HG03095 (cell line): ENCODE measurements around the gene APOH.

ENCODE experiments used
- ATAC-seq: cut with Tn5 transposase; IDR thresholded peaks from one replicate; pipeline ENCODE4 v1.9.1; 2021; ENCODE audit warnings: moderate library complexity; ENCODE audit not compliant: unreplicated experiment

Gene APOH

DNA sequence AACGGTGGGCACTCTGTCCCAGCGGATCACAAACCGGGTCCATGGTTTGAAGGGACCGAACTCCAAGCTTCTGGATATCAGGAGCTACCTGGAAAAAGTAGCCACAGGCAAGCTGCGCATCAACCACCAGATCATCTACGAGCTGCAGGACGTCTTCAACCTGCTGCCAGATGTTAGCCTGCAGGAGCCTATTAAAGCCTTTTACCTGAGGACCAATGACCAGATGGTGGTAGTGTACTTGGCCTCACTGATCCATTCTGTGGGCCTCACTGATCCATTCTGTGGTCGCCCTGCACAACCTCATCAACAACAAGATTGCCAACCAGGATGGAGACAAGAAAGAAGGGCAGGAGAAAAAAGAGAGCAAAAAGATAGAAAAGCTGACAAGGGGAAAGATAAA is 31.0 kb downstream of the APOH start:
- no peak for ATAC-seq

- no peak for ATAC-seq
Observed at GRCh38 chr17:66192378-66192687, 36.9 kb downstream of the APOH start.

- no peak for ATAC-seq
Observed at GRCh38 chr17:66191593-66192377, 37.4 kb downstream of the APOH start, which contains the start of gene CEP112. TSS of gene CEP112 (minus strand) at chr17:66192133.

DNA sequence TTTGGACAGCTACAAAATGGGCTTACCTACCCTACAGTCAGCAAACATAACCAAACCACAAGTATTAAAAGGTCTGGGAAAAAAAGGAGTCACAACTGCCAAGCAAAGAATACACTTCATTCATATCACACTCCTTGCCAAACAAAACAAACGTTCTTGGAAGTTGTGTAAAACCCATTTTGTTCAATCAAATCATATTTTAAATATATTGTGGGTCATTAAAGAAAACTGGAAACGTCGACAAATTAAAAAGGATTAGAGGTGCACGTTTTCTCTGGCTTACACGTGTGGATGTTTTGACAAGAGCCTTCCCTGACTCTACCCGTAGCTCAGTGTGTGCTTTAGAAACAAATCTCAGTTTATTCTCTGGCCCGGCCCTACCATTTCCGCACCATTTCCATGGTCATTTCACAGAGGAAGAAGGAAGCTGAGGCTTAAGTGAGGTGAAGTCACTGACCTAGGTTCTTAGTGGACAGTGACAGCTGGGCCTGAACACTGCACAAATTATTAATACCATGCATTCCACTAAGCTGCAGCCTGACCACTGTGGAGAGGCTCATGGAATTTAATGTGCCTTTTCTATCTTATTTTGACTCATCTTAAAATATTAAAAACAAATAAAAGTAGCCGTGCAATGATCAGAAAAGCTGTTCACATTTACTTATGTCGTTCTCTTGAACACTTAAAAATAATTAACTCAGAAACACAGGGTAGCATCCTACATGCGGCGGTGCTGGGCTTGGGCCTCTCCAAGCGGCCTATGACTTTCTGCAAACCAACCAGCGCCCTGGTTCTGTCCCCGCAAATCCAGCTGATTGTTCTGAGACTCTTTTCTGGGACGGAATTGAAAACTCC is 38.2 kb downstream of the APOH start:
- ATAC-seq, result no peak

DNA sequence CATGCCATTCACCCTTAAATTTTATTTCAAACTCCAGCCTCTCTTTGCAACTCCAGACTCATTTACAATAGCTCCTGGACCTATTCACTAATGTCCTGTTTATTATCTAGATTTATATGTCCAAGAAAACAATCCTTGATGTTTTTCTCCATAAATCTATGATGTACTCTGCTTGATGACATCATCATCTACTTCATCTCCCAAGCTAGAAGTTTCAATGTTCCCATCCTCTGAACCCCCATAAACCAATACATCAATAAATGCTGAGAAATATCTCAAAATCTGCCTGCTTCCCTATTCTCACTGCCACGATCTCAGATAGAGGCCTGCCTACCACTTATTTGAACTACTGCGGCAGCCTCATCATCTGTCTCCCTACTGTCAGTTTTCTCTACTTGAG is 41.5 kb downstream of the APOH start:
- ATAC-seq, result no peak

DNA sequence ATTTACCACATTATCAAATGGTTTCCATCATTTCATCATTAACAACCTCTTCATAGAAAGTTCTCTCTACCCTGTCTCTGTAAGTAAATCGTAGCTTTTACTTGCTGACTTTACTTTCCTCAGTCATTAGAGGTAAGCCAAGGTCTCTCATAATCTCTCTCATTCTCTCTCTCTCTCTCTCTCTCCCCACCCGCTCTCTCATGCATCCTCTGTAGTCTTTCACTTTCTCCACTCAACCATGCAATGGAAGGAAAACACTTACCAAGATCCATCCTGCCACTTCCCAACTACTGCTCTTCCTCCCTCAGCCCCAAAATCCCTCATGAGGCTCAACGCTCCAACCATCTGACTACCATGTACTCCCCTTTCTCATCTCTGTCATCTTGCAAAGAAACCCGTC is 43.4 kb downstream of the APOH start:
- ATAC-seq, result no peak

DNA sequence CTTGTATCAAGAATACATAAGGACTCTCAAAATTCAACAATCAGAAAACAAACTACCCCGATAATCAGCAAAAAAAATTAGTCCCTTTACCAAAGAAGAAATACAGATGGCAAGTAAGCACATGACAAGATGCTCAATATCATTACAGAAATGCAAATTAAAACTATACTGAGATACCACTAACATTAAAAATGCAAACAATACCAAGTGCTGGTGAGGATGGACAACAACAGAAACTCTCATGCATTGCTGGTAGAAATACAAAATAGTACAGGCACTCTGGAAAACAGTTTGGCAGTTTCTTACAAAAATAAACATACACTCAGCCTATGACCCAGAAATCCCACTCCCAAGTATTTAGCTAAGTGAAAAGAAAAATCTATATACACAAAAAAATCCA is 44.8 kb downstream of the APOH start:
- ATAC-seq, result no peak

DNA sequence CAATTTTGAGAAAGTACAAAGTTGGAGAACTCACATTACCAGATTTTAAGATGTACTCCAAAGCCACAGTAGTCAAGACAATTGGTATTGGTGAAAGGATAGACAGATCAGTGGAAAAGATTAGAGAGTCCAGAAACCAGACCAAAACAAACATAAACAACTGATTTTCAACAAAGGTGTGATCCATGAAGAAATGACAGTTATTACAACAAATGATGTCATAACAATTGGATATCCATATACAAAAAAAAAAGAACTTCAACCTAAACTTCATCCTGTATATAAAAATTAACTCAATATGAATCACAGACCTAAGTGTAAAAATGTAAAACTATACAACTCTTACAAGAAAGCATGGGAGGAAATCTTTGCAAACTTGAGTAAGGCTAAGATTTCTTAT is 45.7 kb downstream of the APOH start:
- ATAC-seq, result no peak

GRCh38 chr17:66178642-66179041 is 50.6 kb downstream of the APOH start:
- ATAC-seq, result no peak

DNA sequence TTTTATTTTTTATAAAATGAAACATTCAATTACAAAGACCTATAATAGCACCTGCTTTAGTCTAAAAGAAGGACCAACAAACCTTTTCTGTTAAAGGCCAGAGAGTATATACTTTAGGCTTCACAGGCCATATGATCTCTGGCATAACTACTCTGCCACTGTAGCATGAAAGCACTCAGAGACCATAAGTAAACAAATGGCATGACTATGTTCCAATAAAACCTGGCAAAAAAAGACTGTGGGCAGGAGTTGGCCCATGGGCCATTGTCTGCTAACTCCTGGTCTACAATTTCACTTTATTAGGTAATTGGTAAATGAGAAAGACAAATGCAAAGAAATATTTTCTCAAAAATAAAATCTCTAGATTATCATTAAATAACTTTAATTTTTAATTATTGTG is 52.2 kb downstream of the APOH start:
- no peak for ATAC-seq

- ATAC-seq, result no peak
Observed at GRCh38 chr17:66175892-66176291, 53.3 kb downstream of the APOH start.

GRCh38 chr17:66172691-66173223 is 56.5 kb downstream of the APOH start:
- ATAC-seq, result no peak

- no peak for ATAC-seq
Observed at GRCh38 chr17:66172144-66172543, 57.1 kb downstream of the APOH start.

DNA sequence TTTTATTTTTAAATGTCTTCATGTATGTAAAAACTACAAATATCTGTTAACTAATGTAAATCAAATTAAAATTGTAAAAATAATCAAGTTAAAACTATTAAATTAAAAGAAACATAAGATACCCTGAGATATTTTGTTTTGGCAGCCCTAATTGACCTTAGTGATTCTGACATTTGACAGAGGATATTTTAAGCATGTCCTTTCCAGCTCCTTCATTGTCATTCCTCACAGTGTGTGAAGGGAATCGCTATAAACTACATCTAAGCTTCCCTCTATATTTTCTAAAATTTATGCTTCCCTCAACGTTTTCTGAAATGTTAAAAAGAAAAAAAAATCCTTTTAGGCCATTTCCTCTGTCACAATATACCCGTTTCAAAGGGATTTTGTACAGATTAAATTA is 57.5 kb downstream of the APOH start:
- ATAC-seq, result no peak

- no peak for ATAC-seq
Observed at GRCh38 chr17:66171172-66171571, 58.0 kb downstream of the APOH start.

GRCh38 chr17:66169839-66170238 is 59.4 kb downstream of the APOH start:
- ATAC-seq, result no peak

GRCh38 chr17:66167189-66167815 is 61.9 kb downstream of the APOH start:
- ATAC-seq, result no peak

DNA sequence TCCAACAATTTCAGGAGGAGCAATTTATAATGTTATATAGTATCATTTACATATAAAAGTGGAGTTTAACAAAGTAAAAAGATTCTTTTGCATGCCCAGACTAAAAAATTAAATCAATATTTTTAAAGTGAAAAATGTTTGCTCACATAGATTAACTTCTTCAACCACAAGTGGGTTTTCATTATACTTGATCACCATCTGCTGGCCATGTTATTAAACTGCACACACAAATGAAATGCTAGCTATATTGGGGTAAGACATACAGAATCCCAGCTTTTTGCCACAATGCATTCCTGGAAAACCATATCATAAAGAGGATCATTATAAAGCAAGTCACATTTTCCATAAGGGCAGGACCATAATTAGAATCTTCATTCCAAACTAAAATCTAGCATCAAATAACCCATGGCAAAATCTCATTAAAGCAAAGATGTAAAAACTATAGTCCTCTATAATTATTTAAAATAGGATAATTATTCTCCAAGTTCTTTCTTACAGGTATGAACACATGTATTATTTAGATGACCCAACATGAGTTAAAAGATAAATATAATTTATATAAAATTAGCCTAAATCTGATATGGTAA is 63.6 kb downstream of the APOH start:
- ATAC-seq, result no peak
